Body of pancreas (tissue), 4 donors: ENCODE measurements around the gene TBPL2.

Experiments
- CTCF ChIP-seq, 7 experiments: fragments of 450-650 bp in 4 of 7; fragments of 200-600 bp in 3 of 7; sonication (generic) in 3 of 7; IDR thresholded peaks; one replicate each; pipeline ENCODE4 v1.5.1; 2016 to 2019; ENCODE audit warnings: antibody characterized with exemption in 7 of 7
- POLR2A ChIP-seq, 3 donors: fragments of 450-650 bp; IDR thresholded peaks; one replicate each; pipeline ENCODE4 v1.6.1; 2016; ENCODE audit warnings: antibody characterized with exemption in 3 of 3, mild to moderate bottlenecking in 2 of 3

- TF ChIP-seq POLR2A (IDR thresholded peaks at IDR 0.05): no peak
- TF ChIP-seq CTCF (IDR thresholded peaks at IDR 0.05): no peak
These were observed 41.2 kb downstream of the TBPL2 start for GRCh38 chr14:55399183-55399582.
